Chondrocyte (in vitro differentiated cells): ENCODE data around the gene LRFN2. TPM values are rescaled to one million over a fixed set of nuclear protein-coding genes. Genes with fewer than 3 reads are reported as not detected.

ENCODE experiments used
- DNase-seq: peaks from one replicate; pipeline ENCODE4 v3.0.0; 2021; ENCODE audit warnings: mixed read lengths, low spot score
- H3K27ac Mint-ChIP-seq: one replicate; pipeline ENCODE4 v1.8.0; 2021; ENCODE audit warnings: mild to moderate bottlenecking, moderate library complexity, mixed read lengths; ENCODE audit not compliant: unreplicated experiment
- H3K27me3 Mint-ChIP-seq: 2 replicates; pipeline ENCODE4 v1.8.0; 2021; ENCODE audit warnings: low read depth, mixed read lengths
- H3K36me3 Mint-ChIP-seq: 2 replicates; pipeline ENCODE4 v1.8.0; 2021; ENCODE audit warnings: low read depth, mixed read lengths
- H3K4me1 Mint-ChIP-seq: 2 replicates; pipeline ENCODE4 v1.8.0; 2021; ENCODE audit warnings: low read depth, mild to moderate bottlenecking, mixed read lengths
- H3K4me3 Mint-ChIP-seq: one replicate; pipeline ENCODE4 v1.8.0; 2021; ENCODE audit warnings: mild to moderate bottlenecking, moderate library complexity, mixed read lengths; ENCODE audit not compliant: unreplicated experiment
- H3K9me3 Mint-ChIP-seq: 2 replicates; pipeline ENCODE4 v1.8.0; 2021; ENCODE audit warnings: low read depth, mixed read lengths
- CTCF ChIP-seq: fragments of 200-600 bp; sonication (generic); IDR thresholded peaks from 2 replicates; pipeline ENCODE4 v1.5.0; 2021; ENCODE audit warnings: antibody characterized with exemption, mild to moderate bottlenecking, moderate library complexity
- total RNA-seq: library from RNA; stranded (reverse); gene quantifications from 3 replicates; pipeline ENCODE4 v1.2.1, GENCODE V29; 2021

Gene LRFN2
- total RNA-seq, 1 donor from 2014 or later: 0.05 TPM

GRCh38 chr6:40509716-40510260 is 77.4 kb downstream of the LRFN2 start:
- no peaks in the 10 kb centered on the region for H3K36me3 Mint-ChIP-seq
- H3K4me3 Mint-ChIP-seq: no peak overlapping the region
- no peaks in the 10 kb centered on the region for H3K4me1 Mint-ChIP-seq
- TF ChIP-seq CTCF: no peak
- no peak overlapping the region for H3K27ac Mint-ChIP-seq
- no peak for DNase-seq
- H3K27me3 Mint-ChIP-seq: peaks cover 7% of the 10 kb centered on the region
- no peaks in the 10 kb centered on the region for H3K9me3 Mint-ChIP-seq

- TF ChIP-seq CTCF: no peak
Measured at GRCh38 chr6:40509086-40509485, 78.1 kb downstream of the LRFN2 start.

GRCh38 chr6:40506954-40507353 is 80.2 kb downstream of the LRFN2 start:
- DNase-seq: no peak
- no peak for TF ChIP-seq CTCF
- H3K9me3 Mint-ChIP-seq: no peaks in the 10 kb centered on the region
- H3K4me1 Mint-ChIP-seq: no peaks in the 10 kb centered on the region
- H3K4me3 Mint-ChIP-seq: no peak overlapping the region
- peaks cover 23% of the 10 kb centered on the region for H3K27me3 Mint-ChIP-seq
- H3K36me3 Mint-ChIP-seq: no peaks in the 10 kb centered on the region
- no peak overlapping the region for H3K27ac Mint-ChIP-seq

More at GRCh38 chr6:40509086-40509485, 78.1 kb downstream of the LRFN2 start:
- Mint-ChIP-seq H3K9me3 (no peaks in the 10 kb centered on the region), H3K27me3 (peaks cover 7% of the 10 kb centered on the region), H3K36me3 (no peaks in the 10 kb centered on the region), H3K4me3 (no peak overlapping the region), H3K27ac (no peak overlapping the region), H3K4me1 (no peaks in the 10 kb centered on the region)
- DNase-seq: no peak

- H3K4me3 Mint-ChIP-seq: no peak overlapping the region
- peaks cover 23% of the 10 kb centered on the region for H3K27me3 Mint-ChIP-seq
- H3K4me1 Mint-ChIP-seq: no peaks in the 10 kb centered on the region
- no peaks in the 10 kb centered on the region for H3K36me3 Mint-ChIP-seq
- no peaks in the 10 kb centered on the region for H3K9me3 Mint-ChIP-seq
- TF ChIP-seq CTCF: no peak
- no peak overlapping the region for H3K27ac Mint-ChIP-seq
- no peak for DNase-seq
Measured at GRCh38 chr6:40505191-40505810, 81.9 kb downstream of the LRFN2 start.

- H3K27ac Mint-ChIP-seq: no peak overlapping the region
- DNase-seq: no peak
Measured at GRCh38 chr6:40504274-40504673, 82.9 kb downstream of the LRFN2 start.

More at GRCh38 chr6:40504274-40504673, 82.9 kb downstream of the LRFN2 start:
- no peaks in the 10 kb centered on the region for H3K9me3 Mint-ChIP-seq
- H3K27me3 Mint-ChIP-seq: peaks cover 23% of the 10 kb centered on the region
- TF ChIP-seq CTCF: no peak
- no peaks in the 10 kb centered on the region for H3K36me3 Mint-ChIP-seq
- H3K4me3 Mint-ChIP-seq: no peak overlapping the region
- peaks cover 3% of the 10 kb centered on the region for H3K4me1 Mint-ChIP-seq
